Lower leg skin (tissue), 3 donors: Measurements from ENCODE around the gene PRMT9.

Source experiments
- CTCF ChIP-seq, 3 donors: fragments of 450-650 bp; IDR thresholded peaks; one replicate each; pipeline ENCODE4 v1.5.1; 2016; ENCODE audit warnings: antibody characterized with exemption in 3 of 3, mild to moderate bottlenecking in 3 of 3, moderate library complexity in 2 of 3
- POLR2A ChIP-seq, 2 donors: fragments of 450-650 bp; IDR thresholded peaks; one replicate each; pipeline ENCODE4 v1.6.1; 2016 to 2017; ENCODE audit warnings: antibody characterized with exemption in 2 of 2, mild to moderate bottlenecking in 1 of 2, moderate library complexity in 1 of 2

DNA sequence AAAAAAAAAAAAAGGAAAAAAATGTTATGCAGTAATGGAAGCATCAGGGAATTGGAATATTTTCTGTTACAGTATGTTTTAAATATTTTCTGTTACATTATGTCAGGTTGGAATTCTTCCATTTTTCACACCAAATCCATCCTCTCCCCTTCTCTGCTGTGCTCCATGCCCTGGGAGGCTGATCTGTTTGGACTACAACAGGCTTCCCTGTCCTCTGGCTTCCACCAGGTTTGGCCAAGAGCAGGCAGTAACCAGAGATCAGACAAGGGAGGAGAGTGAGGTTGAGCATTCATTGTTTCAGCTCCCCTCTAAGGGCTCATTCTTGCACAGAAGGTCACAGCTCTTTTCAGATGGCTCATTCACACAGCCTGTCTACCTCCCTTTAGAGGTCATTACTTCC is 78.5 kb downstream of the PRMT9 start:
- TF ChIP-seq POLR2A (IDR thresholded peaks at IDR 0.05) (no peak), CTCF (IDR thresholded peaks at IDR 0.05) (no peak)
